HG02973 (cell line): ENCODE measurements around the gene VPS33B.

ENCODE experiments used
- ATAC-seq: cut with Tn5 transposase; IDR thresholded peaks from one replicate; pipeline ENCODE4 v1.9.1; 2021; ENCODE audit warnings: moderate library complexity; ENCODE audit not compliant: unreplicated experiment

VPS33B gene

GRCh38 chr15:90986790-90987507 is 35.4 kb downstream of the VPS33B start:
- peak; percentile 48 for ATAC-seq

GRCh38 chr15:90982135-90982534 is 40.3 kb downstream of the VPS33B start:
- ATAC-seq: no peak

- peak; percentile 76 for ATAC-seq
Measured at GRCh38 chr15:90981681-90982080, 40.7 kb downstream of the VPS33B start.

- no peak for ATAC-seq
Measured at GRCh38 chr15:90979582-90979981, 42.8 kb downstream of the VPS33B start.

- ATAC-seq: no peak
Measured at GRCh38 chr15:90974216-90974615, 48.2 kb downstream of the VPS33B start.

GRCh38 chr15:90972133-90972532 is 50.3 kb downstream of the VPS33B start:
- no peak for ATAC-seq

GRCh38 chr15:90970274-90970673 is 52.1 kb downstream of the VPS33B start:
- ATAC-seq: no peak

- no peak for ATAC-seq
Measured at GRCh38 chr15:90968434-90968833, 54.0 kb downstream of the VPS33B start.

- no peak for ATAC-seq
Measured at GRCh38 chr15:90967206-90967605, 55.2 kb downstream of the VPS33B start.

GRCh38 chr15:90966262-90966661 is 56.1 kb downstream of the VPS33B start:
- no peak for ATAC-seq

- ATAC-seq: no peak
Measured at GRCh38 chr15:90962021-90962420, 60.4 kb downstream of the VPS33B start.

GRCh38 chr15:90960298-90961091 is 61.9 kb downstream of the VPS33B start:
- no peak for ATAC-seq

GRCh38 chr15:90959894-90960293 is 62.5 kb downstream of the VPS33B start:
- no peak for ATAC-seq

- no peak for ATAC-seq
Measured at GRCh38 chr15:90959028-90959595, 63.3 kb downstream of the VPS33B start.

GRCh38 chr15:90957791-90958190 is 64.6 kb downstream of the VPS33B start:
- no peak for ATAC-seq

GRCh38 chr15:90957031-90957790 is 65.2 kb downstream of the VPS33B start:
- ATAC-seq: no peak

- ATAC-seq: no peak
Measured at GRCh38 chr15:90956274-90957030, 65.9 kb downstream of the VPS33B start.

GRCh38 chr15:90955624-90956273 is 66.6 kb downstream of the VPS33B start:
- no peak for ATAC-seq

- peak; percentile 86 for ATAC-seq
Measured at GRCh38 chr15:90954712-90955623, 67.4 kb downstream of the VPS33B start, which contains the start of gene RCCD1. Gene RCCD1, plus strand, starts transcription at chr15:90954884. Its CDS starts 1,851 bp downstream, at chr15:90956735.
